H1 (cell line): ENCODE data around the gene GRIPAP1. TPM values are rescaled to one million over a fixed set of nuclear protein-coding genes. Genes with fewer than 3 reads are reported as not detected.

Experiments
- CTCF ChIA-PET: fragments of 300-600 bp; sonication (Branson Sonifier 250); formaldehyde crosslinking; loops from one replicate; lab custom pipeline; 2021; ENCODE audit not compliant: partially characterized antibody; lab: Charles Lee
- POLR2A ChIA-PET: fragments of 300-600 bp; sonication (Branson Sonifier 250); formaldehyde crosslinking; loops from one replicate; lab custom pipeline; 2021; ENCODE audit warnings: inconsistent platforms; ENCODE audit not compliant: partially characterized antibody; lab: Charles Lee
- DNase-seq, 2 experiments: peaks; one replicate each; pipeline versions ENCODE4 v3.0.0 to v3.0.0-alpha.2; 2010 to 2022; ENCODE audit warnings: low spot score in 2 of 2, low read depth in 1 of 2, mixed read lengths in 1 of 2
- FAIRE-seq: peaks from 2 replicates; lab custom pipeline; 2011; peaks lifted over from hg19 to GRCh38; lab: Jason Lieb, UNC
- H2AFZ ChIP-seq: 2 replicates; pipeline ENCODE4 v1.8.1; 2012; ENCODE audit warnings: low read length, inconsistent platforms
- H2AK5ac ChIP-seq: 2 replicates; pipeline ENCODE4 v1.6.1; 2013; ENCODE audit warnings: low read depth, low read length
- H2BK120ac ChIP-seq: replicated peaks from 2 replicates; pipeline ENCODE3; 2013; ENCODE audit warnings: low read depth, low read length, inconsistent platforms
- H2BK12ac ChIP-seq: 2 replicates; pipeline ENCODE4 v1.6.1; 2013; ENCODE audit warnings: low read depth, low read length
- H2BK15ac ChIP-seq: 2 replicates; pipeline ENCODE4 v1.6.1; 2013; ENCODE audit warnings: low read length
- H2BK20ac ChIP-seq: 2 replicates; pipeline ENCODE4 v1.6.1; 2013; ENCODE audit warnings: low read length
- H2BK5ac ChIP-seq: 2 replicates; pipeline ENCODE4 v1.6.1; 2013; ENCODE audit warnings: low read depth, low read length
- H3K14ac ChIP-seq: 2 replicates; pipeline ENCODE4 v1.6.1; 2013; ENCODE audit warnings: inconsistent platforms; ENCODE audit not compliant: insufficient read length
- H3K18ac ChIP-seq: 2 replicates; pipeline ENCODE4 v1.6.1; 2013; ENCODE audit warnings: low read length; ENCODE audit errors: extremely low read depth
- H3K23ac ChIP-seq: 2 replicates; pipeline ENCODE4 v1.6.1; 2013; ENCODE audit warnings: inconsistent platforms; ENCODE audit not compliant: insufficient read length
- H3K23me2 ChIP-seq: 2 replicates; pipeline ENCODE4 v1.6.1; 2013; ENCODE audit warnings: low read depth, low read length
- H3K27ac ChIP-seq: 2 replicates; pipeline ENCODE4 v1.6.1; 2011; ENCODE audit warnings: low read depth, low read length, inconsistent platforms
- H3K27me3 ChIP-seq, 4 experiments: replicated peaks in 1 of 4; 1 replicate in 1 of 4; 2 replicates in 3 of 4; pipeline versions ENCODE4 v1.6.1 to v1.8.1; 2011 to 2013; ENCODE audit warnings: low read length in 3 of 4, mild to moderate bottlenecking in 3 of 4, inconsistent platforms in 2 of 4, mixed read lengths in 2 of 4, moderate library complexity in 1 of 4; ENCODE audit not compliant: control insufficient read depth in 3 of 4, insufficient read depth in 3 of 4; ENCODE audit errors: extremely low read depth in 1 of 4
- H3K36me3 ChIP-seq, 4 experiments: 2 replicates each; pipeline versions ENCODE4 v1.6.1 to v1.8.1; 2011 to 2013; ENCODE audit warnings: mild to moderate bottlenecking in 4 of 4, low read length in 3 of 4, moderate library complexity in 2 of 4, control low read depth in 1 of 4, inconsistent platforms in 1 of 4; ENCODE audit not compliant: insufficient read depth in 4 of 4, control insufficient read depth in 2 of 4
- H3K4ac ChIP-seq: replicated peaks from 2 replicates; pipeline ENCODE3; 2013; ENCODE audit warnings: low read length, low read depth, mixed read lengths, inconsistent platforms; ENCODE audit not compliant: insufficient read length
- H3K4me1 ChIP-seq, 4 experiments: replicated peaks in 1 of 4; 1 replicate in 1 of 4; 2 replicates in 3 of 4; pipeline versions ENCODE4 v1.6.1 to v1.8.1; 2011 to 2013; ENCODE audit warnings: low read length in 3 of 4, inconsistent platforms in 2 of 4, mixed read lengths in 1 of 4; ENCODE audit not compliant: insufficient read depth in 4 of 4, control insufficient read depth in 3 of 4
- H3K4me2 ChIP-seq, 2 experiments: 2 replicates each; pipeline versions ENCODE4 v1.6.1 to v1.8.1; 2011 to 2013; ENCODE audit warnings: low read depth in 2 of 2, low read length in 2 of 2, control low read depth in 1 of 2, inconsistent platforms in 1 of 2, mild to moderate bottlenecking in 1 of 2; ENCODE audit not compliant: insufficient read depth in 1 of 2
- H3K4me3 ChIP-seq, 4 experiments: fragments of 200-600, 300-600 bp in 1 of 4; sonication (generic), shearing (Covaris generic), sonication (Bioruptor Twin) in 1 of 4; 2 replicates each; pipeline versions ENCODE4 v1.5.1 to v1.8.1; 2011 to 2016; ENCODE audit warnings: low read length in 4 of 4, low read depth in 3 of 4, control low read depth in 2 of 4, inconsistent platforms in 2 of 4, mild to moderate bottlenecking in 2 of 4, mixed read lengths in 1 of 4, moderate library complexity in 1 of 4; ENCODE audit not compliant: insufficient read depth in 2 of 4; ENCODE audit errors: extremely low read depth in 1 of 4
- H3K56ac ChIP-seq: replicated peaks from 2 replicates; pipeline ENCODE3; 2013; ENCODE audit warnings: low read depth, mild to moderate bottlenecking, mixed read lengths, low read length, inconsistent platforms; ENCODE audit not compliant: insufficient read length
- H3K79me1 ChIP-seq: 2 replicates; pipeline ENCODE4 v1.6.1; 2013; ENCODE audit warnings: low read depth, low read length, control low read depth
- H3K79me2 ChIP-seq, 2 experiments: 2 replicates each; pipeline versions ENCODE4 v1.6.1 to v1.8.1; 2012 to 2013; ENCODE audit warnings: low read length in 2 of 2, mild to moderate bottlenecking in 2 of 2, inconsistent platforms in 1 of 2; ENCODE audit not compliant: insufficient read depth in 2 of 2, control insufficient read depth in 1 of 2
- H3K9ac ChIP-seq, 4 experiments: replicated peaks in 1 of 4; 1 replicate in 1 of 4; 2 replicates in 3 of 4; pipeline versions ENCODE4 v1.6.1 to v1.8.1; 2011 to 2013; ENCODE audit warnings: low read depth in 3 of 4, low read length in 3 of 4, control low read depth in 2 of 4, mild to moderate bottlenecking in 2 of 4, moderate library complexity in 2 of 4, inconsistent platforms in 1 of 4; ENCODE audit errors: extremely low read depth in 1 of 4
- H3K9me3 ChIP-seq, 2 experiments: 2 replicates each; pipeline versions ENCODE4 v1.6.1 to v1.8.1; 2012 to 2013; ENCODE audit warnings: mild to moderate bottlenecking in 2 of 2, moderate library complexity in 2 of 2, control low read depth in 1 of 2, inconsistent platforms in 1 of 2, low read depth in 1 of 2, low read length in 1 of 2, mixed read lengths in 1 of 2; ENCODE audit not compliant: insufficient read depth in 2 of 2
- H4K20me1 ChIP-seq, 2 experiments: replicated peaks in 1 of 2; 2 replicates each; pipeline versions ENCODE3 to v1.8.1; 2011 to 2013; ENCODE audit warnings: inconsistent platforms in 2 of 2, low read length in 2 of 2, mild to moderate bottlenecking in 1 of 2; ENCODE audit not compliant: insufficient read depth in 2 of 2, control insufficient read depth in 1 of 2
- H4K5ac ChIP-seq: 2 replicates; pipeline ENCODE4 v1.6.1; 2013; ENCODE audit warnings: low read length, low read depth, mixed read lengths, inconsistent platforms; ENCODE audit not compliant: insufficient read length
- H4K8ac ChIP-seq: 2 replicates; pipeline ENCODE4 v1.8.0; 2013; ENCODE audit warnings: mild to moderate bottlenecking, moderate library complexity, low read length, inconsistent platforms; ENCODE audit not compliant: insufficient read depth; ENCODE audit errors: extremely low read depth
- H4K91ac ChIP-seq: replicated peaks from 2 replicates; pipeline ENCODE3; 2013; ENCODE audit warnings: low read length, mixed read lengths, inconsistent platforms; ENCODE audit not compliant: insufficient read length
- BACH1 ChIP-seq: IDR thresholded peaks from 2 replicates; pipeline ENCODE4 v1.6.1; 2012; ENCODE audit warnings: low read length, improper control_type of control experiment
- CEBPB ChIP-seq: IDR thresholded peaks from 2 replicates; pipeline ENCODE4 v1.6.1; 2012; ENCODE audit warnings: low read depth, low read length
- CHD2 ChIP-seq: IDR thresholded peaks from 2 replicates; pipeline ENCODE4 v1.6.1; 2012; ENCODE audit warnings: low read length, improper control_type of control experiment
- SAP30 ChIP-seq: fragments of 300-600 bp; sonication (generic); IDR thresholded peaks from 2 replicates; pipeline ENCODE4 v1.7.1; 2012; ENCODE audit warnings: low read length, moderate library complexity, mild to moderate bottlenecking, inconsistent platforms; ENCODE audit not compliant: insufficient read depth, insufficient replicate concordance
- WGBS, 2 experiments: shearing (Covaris generic) in 1 of 2; methylation state at CpG; one replicate each; pipeline versions ENCODE4 v1.1.6 to v1.1.7; 2013 to 2015; ENCODE audit warnings: low lambda C conversion rate in 2 of 2, mixed read lengths in 2 of 2, inconsistent platforms in 1 of 2, low coverage in 1 of 2, missing lambda C conversion rate in 1 of 2; ENCODE audit not compliant: insufficient replicate concordance in 2 of 2, insufficient coverage in 1 of 2, insufficient read length in 1 of 2; ENCODE audit errors: extremely low coverage in 1 of 2, missing lambda C conversion rate in 1 of 2; 5-methylcytosine and 5-hydroxymethylcytosine counted together
- polyA plus RNA-seq, 7 experiments: library from polyadenylated mRNA; depleted of rRNA in 3 of 7; stranded (reverse) in 5 of 7; unstranded in 2 of 7; fragments of >200 nt in 5 of 7; fragments of 200-250 nt in 2 of 7; gene quantifications; 1 replicate in 5 of 7; 2 replicates in 1 of 7; 4 replicates in 1 of 7; pipeline versions ENCODE4 v1.2.1 to v1.2.3, GENCODE V29; 2011 to 2013; ENCODE audit warnings: missing spikeins in 2 of 7, mixed read lengths in 2 of 7
- total RNA-seq: library from RNA; stranded (reverse); fragmentation: NEBNext Ultra II Directional; extraction: Animal tissue kit (Norgen Biotek cat#: 25700); gene quantifications from 2 replicates; pipeline ENCODE4 v1.2.1, GENCODE V29; 2021
- TF ChIP-seq, protein P1 (sequence below): IDR thresholded peaks from 2 replicates; pipeline ENCODE4 v1.6.1; 2011; ENCODE audit warnings: low read depth, mild to moderate bottlenecking, low read length; ENCODE audit not compliant: insufficient read depth

Gene GRIPAP1
- total and polyA plus RNA-seq, 2 of the 8 experiments (the other 6 are each of a cell fraction or from before 2014, with no cell fraction given), result 21.6 to 55.9 TPM

DNA sequence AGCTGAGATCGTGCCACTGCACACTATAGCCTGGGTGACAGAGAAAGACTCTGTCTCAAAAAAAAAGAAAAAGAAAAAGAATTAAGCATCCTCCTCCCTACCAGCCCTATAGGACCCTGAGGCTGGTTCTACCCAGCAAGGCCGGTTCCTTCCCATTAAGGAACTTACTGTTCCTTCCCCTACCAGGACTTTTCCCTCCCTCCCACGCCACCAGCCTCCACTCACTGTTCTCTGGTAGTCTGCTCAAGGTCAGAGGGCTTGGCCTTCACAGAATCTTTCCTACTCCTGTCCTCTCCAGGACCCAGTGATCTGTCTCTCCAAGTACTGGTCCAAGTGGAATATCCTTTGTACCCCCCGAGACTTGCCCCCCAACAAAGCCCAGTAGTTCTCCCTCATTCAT, 1.4 kb downstream of the GRIPAP1 start:
- H3K23ac ChIP-seq, result no peak overlapping the region
- H3K79me1 ChIP-seq, result no peaks in the 10 kb centered on the region
- no peak overlapping the region for H2BK5ac ChIP-seq
- peaks cover 0 to 3% (median 0%) of the 10 kb centered on the region in 4 experiments; a peak in 1 of 7 replicates for H3K4me1 ChIP-seq
- DNase-seq (no peak), FAIRE-seq (no peak)
- H3K4me3 ChIP-seq, result peak overlapping the region in 2 of 4 experiments; percentile 98; a peak in 2 of 8 replicates
- no peak overlapping the region for H2AK5ac ChIP-seq
- no peaks in the 10 kb centered on the region for H3K9me3 ChIP-seq
- peaks cover 0 to 5% of the 10 kb centered on the region in 2 experiments for H4K20me1 ChIP-seq
- no peak overlapping the region for H2BK20ac ChIP-seq
- H4K91ac ChIP-seq, result no peak overlapping the region
- no peaks in the 10 kb centered on the region for H3K23me2 ChIP-seq
- ChIA-PET CTCF (no interaction called here), POLR2A (no interaction called here)
- H2BK120ac ChIP-seq, result no peak overlapping the region
- no peak overlapping the region for H2BK15ac ChIP-seq
- no peak overlapping the region for H3K14ac ChIP-seq
- no peak overlapping the region for H3K9ac ChIP-seq
- no peak overlapping the region for H2BK12ac ChIP-seq
- no peak overlapping the region for H3K4ac ChIP-seq
- 81% methylated on average over 2 of the region's 4 CpGs; no CpG with 5 or more reads in 1 of the 2 experiments for WGBS, 2 experiments
- H3K27ac ChIP-seq, result no peak overlapping the region
- H3K79me2 ChIP-seq, result peaks cover 3 to 15% of the 10 kb centered on the region in 2 experiments; a peak in 3 of 4 replicates
- no peak overlapping the region for H3K18ac ChIP-seq
- no peak overlapping the region for H4K5ac ChIP-seq
- peak overlapping the region; percentile 75 to 83; a peak in 2 of 4 replicates for H3K4me2 ChIP-seq
- TF ChIP-seq, protein P1, sequence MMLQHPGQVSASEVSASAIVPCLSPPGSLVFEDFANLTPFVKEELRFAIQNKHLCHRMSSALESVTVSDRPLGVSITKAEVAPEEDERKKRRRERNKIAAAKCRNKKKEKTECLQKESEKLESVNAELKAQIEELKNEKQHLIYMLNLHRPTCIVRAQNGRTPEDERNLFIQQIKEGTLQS, result no peak
- TF ChIP-seq BACH1 (no peak), CEBPB (no peak), CHD2 (no peak), SAP30 (no peak)
- TF ChIP-seq, all 59 proteins: peak for 0
- no peak overlapping the region for H3K56ac ChIP-seq
- H4K8ac ChIP-seq, result no peak overlapping the region
- H2AFZ ChIP-seq, result no peak overlapping the region
- H3K36me3 ChIP-seq, result peaks cover 2 to 24% (median 16%) of the 10 kb centered on the region in 4 experiments; a peak in 7 of 8 replicates
- no peaks in the 10 kb centered on the region for H3K27me3 ChIP-seq
